K562 (cell line): ENCODE data around the gene ZNF607. TPM values are rescaled to one million over a fixed set of nuclear protein-coding genes. Genes with fewer than 3 reads are reported as not detected.

Experiments used
- CXXC5 ChIP-seq: fragments of 250-450 bp; sonication (Bioruptor Pico); IDR thresholded peaks from 2 replicates; pipeline ENCODE4 v1.8.0; 2022; ENCODE audit warnings: inconsistent platforms, mild to moderate bottlenecking, moderate library complexity
- KAT2B ChIP-seq: IDR thresholded peaks from one replicate; pipeline ENCODE4 v1.6.1; 2012; ENCODE audit warnings: low read depth, mild to moderate bottlenecking, control low read depth, inconsistent platforms, low read length, moderate library complexity
- KDM2B ChIP-seq: fragments of 250-450 bp; sonication (Bioruptor Pico); IDR thresholded peaks from 2 replicates; pipeline ENCODE4 v1.8.0; 2021; ENCODE audit warnings: mild to moderate bottlenecking, moderate library complexity
- MYC ChIP-seq, 2 experiments: fragments of 250-450 bp in 1 of 2; sonication (Bioruptor Pico) in 1 of 2; IDR thresholded peaks; 2 replicates each; pipeline versions ENCODE4 v1.5.1 to v1.6.1; 2012 to 2021; ENCODE audit warnings: low read depth in 2 of 2, borderline replicate concordance in 1 of 2, improper control_type of control experiment in 1 of 2, low read length in 1 of 2, mild to moderate bottlenecking in 1 of 2, moderate library complexity in 1 of 2
- NFIX ChIP-seq: fragments of 250-450 bp; sonication (Bioruptor Pico); IDR thresholded peaks from 2 replicates; pipeline ENCODE4 v1.4.0; 2020; ENCODE audit warnings: low read depth, mild to moderate bottlenecking, moderate library complexity
- PHF21A ChIP-seq: fragments of 450-650 bp; IDR thresholded peaks from 2 replicates; pipeline ENCODE4 v1.6.1; 2017; ENCODE audit warnings: low read depth, borderline replicate concordance
- SETDB1 ChIP-seq: IDR thresholded peaks from one replicate; pipeline ENCODE4 v1.6.1; 2012; ENCODE audit warnings: low read length, control low read depth, inconsistent platforms
- TBP ChIP-seq: optimal IDR thresholded peaks from 2 replicates; pipeline ENCODE3; 2011; ENCODE audit warnings: low read depth, low read length, improper control_type of control experiment
- ZKSCAN3 ChIP-seq: fragments of 250-450 bp; sonication (Bioruptor Pico); IDR thresholded peaks from 2 replicates; pipeline ENCODE4 v1.4.0; 2020
- ZNF133 ChIP-seq: fragments of 250-450 bp; sonication (Bioruptor Pico); IDR thresholded peaks from 2 replicates; pipeline ENCODE4 v1.4.0; 2020; ENCODE audit warnings: mild to moderate bottlenecking
- ZNF134 ChIP-seq: fragments of 250-450 bp; sonication (Bioruptor Pico); conservative IDR thresholded peaks from 2 replicates; pipeline ENCODE4 v1.4.0; 2020
- ZNF232 ChIP-seq: sonication (generic); formaldehyde crosslinking; IDR thresholded peaks from 2 replicates; pipeline ENCODE4 v1.8.0; 2022; ENCODE audit warnings: mild to moderate bottlenecking, missing genetic modification reagents
- ZNF239 ChIP-seq: fragments of 250-450 bp; sonication (Bioruptor Pico); IDR thresholded peaks from 2 replicates; pipeline ENCODE4 v1.4.0; 2020; ENCODE audit warnings: mild to moderate bottlenecking
- ZNF707 ChIP-seq: fragments of 250-450 bp; sonication (Bioruptor Pico); conservative IDR thresholded peaks from 2 replicates; pipeline ENCODE4 v1.8.0; 2022; ENCODE audit warnings: inconsistent platforms, mild to moderate bottlenecking, moderate library complexity
- polyA plus RNA-seq, 8 experiments: library from polyadenylated mRNA; depleted of rRNA in 4 of 8; stranded (reverse) in 5 of 8; unstranded in 3 of 8; fragments of >200 nt; fragmentation: Nextera tagmentation in 2 of 8; fragmentation: Illumina TruSeq in 1 of 8; extraction: Ambion mirVana in 2 of 8; extraction: Trizol in 1 of 8; gene quantifications; 2 replicates each; pipeline versions ENCODE4 v1.2.1 to v1.2.3, GENCODE V29; 2011 to 2014; ENCODE audit warnings: inconsistent platforms in 1 of 8, missing spikeins in 1 of 8
- total RNA-seq, 7 experiments: library from RNA; depleted of rRNA in 6 of 7; stranded (reverse); fragments of >200 nt in 6 of 7; fragmentation: Illumina TruSeq in 2 of 7; extraction: Trizol in 2 of 7; gene quantifications; 2 replicates each; pipeline versions ENCODE4 v1.2.1 to v1.2.3, GENCODE V29; 2011 to 2021; ENCODE audit warnings: low replicate concordance in 1 of 7
- TF ChIP-seq, protein P1 (sequence below): IDR thresholded peaks from 2 replicates; pipeline ENCODE4 v1.6.1; 2012; ENCODE audit warnings: low read depth, low read length, improper control_type of control experiment, borderline replicate concordance
- TF ChIP-seq, protein P2 (sequence below): fragments of 250-450 bp; sonication (Bioruptor Pico); IDR thresholded peaks from 2 replicates; pipeline ENCODE4 v1.5.0; 2020; ENCODE audit warnings: mild to moderate bottlenecking, borderline replicate concordance
- TF ChIP-seq, protein P3 (sequence below), 2 experiments: fragments of 450-650 bp in 1 of 2; sonication (generic) in 1 of 2; formaldehyde crosslinking; conservative IDR thresholded peaks; 2 replicates each; pipeline versions ENCODE4 v1.4.0 to v1.8.1; 2020 to 2022; ENCODE audit warnings: mild to moderate bottlenecking in 1 of 2, missing genetic modification reagents in 1 of 2
- TF ChIP-seq, protein P4 (sequence below): fragments of 250-450 bp; sonication (Bioruptor Pico); IDR thresholded peaks from 2 replicates; pipeline ENCODE4 v1.8.0; 2022; ENCODE audit warnings: moderate library complexity, mild to moderate bottlenecking, inconsistent platforms
- TF ChIP-seq, protein P5 (sequence below): fragments of 450-650 bp; IDR thresholded peaks from 2 replicates; pipeline ENCODE4 v1.6.1; 2016; ENCODE audit warnings: antibody characterized with exemption

The ZNF607 gene
- total and polyA plus RNA-seq, 9 of the 15 experiments (the other 6 are each of a cell fraction or from before 2014, with no cell fraction given) = 0.65 to 5.1 (median 3.6) TPM

- TF ChIP-seq, protein P1, sequence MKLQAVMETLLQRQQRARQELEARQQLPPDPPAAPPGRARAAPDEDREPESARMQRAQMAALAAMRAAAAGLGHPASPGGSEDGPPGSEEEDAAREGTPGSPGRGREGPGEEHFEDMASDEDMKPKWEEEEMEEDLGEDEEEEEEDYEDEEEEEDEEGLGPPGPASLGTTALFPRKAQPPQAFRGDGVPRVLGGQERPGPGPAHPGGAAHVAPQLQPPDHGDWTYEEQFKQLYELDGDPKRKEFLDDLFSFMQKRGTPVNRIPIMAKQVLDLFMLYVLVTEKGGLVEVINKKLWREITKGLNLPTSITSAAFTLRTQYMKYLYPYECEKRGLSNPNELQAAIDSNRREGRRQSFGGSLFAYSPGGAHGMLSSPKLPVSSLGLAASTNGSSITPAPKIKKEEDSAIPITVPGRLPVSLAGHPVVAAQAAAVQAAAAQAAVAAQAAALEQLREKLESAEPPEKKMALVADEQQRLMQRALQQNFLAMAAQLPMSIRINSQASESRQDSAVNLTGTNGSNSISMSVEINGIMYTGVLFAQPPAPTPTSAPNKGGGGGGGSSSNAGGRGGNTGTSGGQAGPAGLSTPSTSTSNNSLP = no peak
- TF ChIP-seq ZKSCAN3 (CRISPR knock-in tag) = no peak
- TF ChIP-seq, protein P2, sequence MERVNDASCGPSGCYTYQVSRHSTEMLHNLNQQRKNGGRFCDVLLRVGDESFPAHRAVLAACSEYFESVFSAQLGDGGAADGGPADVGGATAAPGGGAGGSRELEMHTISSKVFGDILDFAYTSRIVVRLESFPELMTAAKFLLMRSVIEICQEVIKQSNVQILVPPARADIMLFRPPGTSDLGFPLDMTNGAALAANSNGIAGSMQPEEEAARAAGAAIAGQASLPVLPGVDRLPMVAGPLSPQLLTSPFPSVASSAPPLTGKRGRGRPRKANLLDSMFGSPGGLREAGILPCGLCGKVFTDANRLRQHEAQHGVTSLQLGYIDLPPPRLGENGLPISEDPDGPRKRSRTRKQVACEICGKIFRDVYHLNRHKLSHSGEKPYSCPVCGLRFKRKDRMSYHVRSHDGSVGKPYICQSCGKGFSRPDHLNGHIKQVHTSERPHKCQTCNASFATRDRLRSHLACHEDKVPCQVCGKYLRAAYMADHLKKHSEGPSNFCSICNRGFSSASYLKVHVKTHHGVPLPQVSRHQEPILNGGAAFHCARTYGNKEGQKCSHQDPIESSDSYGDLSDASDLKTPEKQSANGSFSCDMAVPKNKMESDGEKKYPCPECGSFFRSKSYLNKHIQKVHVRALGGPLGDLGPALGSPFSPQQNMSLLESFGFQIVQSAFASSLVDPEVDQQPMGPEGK (CRISPR knock-in tag) = no peak
- TF ChIP-seq ZNF133 (CRISPR knock-in tag) = no peak
- no peak for TF ChIP-seq ZNF707
- TF ChIP-seq ZNF134 (CRISPR knock-in tag) = no peak
- TF ChIP-seq NFIX (CRISPR knock-in tag) = no peak
- TF ChIP-seq TBP = no peak
- TF ChIP-seq KDM2B (CRISPR knock-in tag) = no peak
- TF ChIP-seq PHF21A = no peak
- TF ChIP-seq KAT2B = no peak
- no peak for TF ChIP-seq ZNF232 (CRISPR knock-in tag)
- TF ChIP-seq SETDB1 = no peak
- TF ChIP-seq MYC (IDR thresholded peaks at IDR 0.05; ENCODE audit: low read depth, low read length) = peak; percentile 69
- TF ChIP-seq MYC (CRISPR knock-in tag; IDR thresholded peaks at IDR 0.05; ENCODE audit: borderline replicate concordance, low read depth) = no peak
- no peak for TF ChIP-seq ZNF239 (CRISPR knock-in tag)
- TF ChIP-seq CXXC5 (CRISPR knock-in tag) = no peak; the same call in 1 of the 2 replicates
- TF ChIP-seq, protein P3, sequence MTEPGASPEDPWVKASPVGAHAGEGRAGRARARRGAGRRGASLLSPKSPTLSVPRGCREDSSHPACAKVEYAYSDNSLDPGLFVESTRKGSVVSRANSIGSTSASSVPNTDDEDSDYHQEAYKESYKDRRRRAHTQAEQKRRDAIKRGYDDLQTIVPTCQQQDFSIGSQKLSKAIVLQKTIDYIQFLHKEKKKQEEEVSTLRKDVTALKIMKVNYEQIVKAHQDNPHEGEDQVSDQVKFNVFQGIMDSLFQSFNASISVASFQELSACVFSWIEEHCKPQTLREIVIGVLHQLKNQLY (CRISPR knock-in tag; conservative IDR thresholded peaks at IDR 0.05) = no peak
- TF ChIP-seq, protein P4, sequence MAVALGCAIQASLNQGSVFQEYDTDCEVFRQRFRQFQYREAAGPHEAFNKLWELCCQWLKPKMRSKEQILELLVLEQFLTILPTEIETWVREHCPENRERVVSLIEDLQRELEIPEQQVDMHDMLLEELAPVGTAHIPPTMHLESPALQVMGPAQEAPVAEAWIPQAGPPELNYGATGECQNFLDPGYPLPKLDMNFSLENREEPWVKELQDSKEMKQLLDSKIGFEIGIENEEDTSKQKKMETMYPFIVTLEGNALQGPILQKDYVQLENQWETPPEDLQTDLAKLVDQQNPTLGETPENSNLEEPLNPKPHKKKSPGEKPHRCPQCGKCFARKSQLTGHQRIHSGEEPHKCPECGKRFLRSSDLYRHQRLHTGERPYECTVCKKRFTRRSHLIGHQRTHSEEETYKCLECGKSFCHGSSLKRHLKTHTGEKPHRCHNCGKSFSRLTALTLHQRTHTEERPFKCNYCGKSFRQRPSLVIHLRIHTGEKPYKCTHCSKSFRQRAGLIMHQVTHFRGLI = no peak
- TF ChIP-seq, protein P5, sequence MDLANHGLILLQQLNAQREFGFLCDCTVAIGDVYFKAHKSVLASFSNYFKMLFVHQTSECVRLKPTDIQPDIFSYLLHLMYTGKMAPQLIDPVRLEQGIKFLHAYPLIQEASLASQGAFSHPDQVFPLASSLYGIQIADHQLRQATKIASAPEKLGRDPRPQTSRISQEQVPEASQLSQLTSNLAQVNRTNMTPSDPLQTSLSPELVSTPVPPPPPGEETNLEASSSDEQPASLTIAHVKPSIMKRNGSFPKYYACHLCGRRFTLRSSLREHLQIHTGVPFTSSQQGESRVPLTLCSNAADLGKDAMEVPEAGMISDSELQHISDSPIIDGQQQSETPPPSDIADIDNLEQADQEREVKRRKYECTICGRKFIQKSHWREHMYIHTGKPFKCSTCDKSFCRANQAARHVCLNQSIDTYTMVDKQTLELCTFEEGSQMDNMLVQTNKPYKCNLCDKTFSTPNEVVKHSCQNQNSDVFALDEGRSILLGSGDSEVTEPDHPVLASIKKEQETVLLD = peak; percentile 97
These were observed at the start of gene ZNF607 (continued) for GRCh38 chr19:37719111-37719926.
